Fibroblast of upper back skin (primary cell): ENCODE data around the gene RPGRIP1L.

Experiments
- DNase-seq: peaks from one replicate; pipeline ENCODE4 v3.0.0-alpha.2; 2013

RPGRIP1L gene

GRCh38 chr16:53598511-53599275 lies 105.0 kb downstream of the RPGRIP1L start:
- peak; percentile 47 for DNase-seq

DNA sequence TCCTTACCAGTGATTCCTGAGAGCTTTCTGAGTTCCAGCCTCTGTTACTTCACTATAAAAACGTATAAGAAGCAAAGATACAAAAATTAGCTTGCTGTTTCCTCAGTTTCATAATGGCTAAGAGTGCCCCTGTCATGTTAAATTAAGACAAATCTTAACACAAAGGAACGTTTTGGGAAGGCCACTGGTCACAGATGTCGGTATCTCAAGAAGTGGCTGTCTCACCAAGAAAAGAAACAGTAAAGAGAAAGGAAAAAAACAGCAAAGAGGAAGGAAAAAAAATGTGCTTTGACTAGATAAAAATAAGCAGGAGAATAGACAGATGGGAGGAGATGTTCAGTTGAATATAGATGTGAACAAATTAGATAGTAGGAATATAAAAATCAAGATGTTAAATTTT lies 105.9 kb downstream of the RPGRIP1L start:
- no peak for DNase-seq

GRCh38 chr16:53588081-53588648 lies 115.5 kb downstream of the RPGRIP1L start:
- no peak for DNase-seq

GRCh38 chr16:53583401-53583800 lies 120.3 kb downstream of the RPGRIP1L start:
- DNase-seq: peak; percentile 97

- no peak for DNase-seq
Observed at GRCh38 chr16:53581784-53582183, 121.9 kb downstream of the RPGRIP1L start.

GRCh38 chr16:53580038-53580802 lies 123.4 kb downstream of the RPGRIP1L start:
- DNase-seq: no peak

DNA sequence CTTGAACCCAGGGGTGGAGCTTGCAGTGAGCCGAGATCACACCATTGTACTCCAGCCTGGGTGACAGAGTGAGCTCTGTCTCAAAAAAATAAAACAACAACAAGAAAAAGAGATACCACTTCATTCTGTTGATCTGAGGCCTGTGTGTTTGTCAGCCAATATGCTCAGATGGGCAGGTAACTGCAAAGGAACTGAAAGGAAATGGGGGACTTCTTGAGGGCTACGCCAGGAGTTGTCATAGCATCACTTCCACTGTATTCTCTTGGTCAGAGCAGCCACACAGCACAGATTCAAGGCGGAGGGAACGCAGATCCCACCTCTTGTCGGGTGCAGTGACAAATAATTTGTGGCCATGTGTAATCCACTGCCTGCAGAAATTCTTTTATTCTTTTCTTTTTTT lies 126.8 kb downstream of the RPGRIP1L start:
- no peak for DNase-seq

DNA sequence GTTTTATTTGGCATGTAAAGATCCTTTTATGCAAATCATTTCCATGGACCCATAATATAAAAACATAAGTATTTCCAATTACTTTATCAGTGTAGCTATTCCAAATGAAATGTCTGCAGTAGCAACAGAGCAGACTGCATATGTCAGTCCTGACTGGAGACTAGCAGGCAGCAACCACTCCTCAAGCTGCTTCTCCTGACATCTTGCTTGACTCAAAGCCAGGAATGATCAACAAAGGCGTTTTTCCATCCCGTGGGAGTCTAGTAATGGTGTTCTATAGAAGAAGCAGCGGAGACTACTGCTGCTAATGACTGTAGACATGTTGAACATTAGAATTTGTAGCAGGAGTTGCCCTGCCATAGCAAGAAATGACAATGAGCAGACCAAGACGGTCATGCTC lies 127.4 kb downstream of the RPGRIP1L start:
- DNase-seq: no peak

GRCh38 chr16:53571763-53572162 lies 131.9 kb downstream of the RPGRIP1L start:
- DNase-seq: no peak

DNA sequence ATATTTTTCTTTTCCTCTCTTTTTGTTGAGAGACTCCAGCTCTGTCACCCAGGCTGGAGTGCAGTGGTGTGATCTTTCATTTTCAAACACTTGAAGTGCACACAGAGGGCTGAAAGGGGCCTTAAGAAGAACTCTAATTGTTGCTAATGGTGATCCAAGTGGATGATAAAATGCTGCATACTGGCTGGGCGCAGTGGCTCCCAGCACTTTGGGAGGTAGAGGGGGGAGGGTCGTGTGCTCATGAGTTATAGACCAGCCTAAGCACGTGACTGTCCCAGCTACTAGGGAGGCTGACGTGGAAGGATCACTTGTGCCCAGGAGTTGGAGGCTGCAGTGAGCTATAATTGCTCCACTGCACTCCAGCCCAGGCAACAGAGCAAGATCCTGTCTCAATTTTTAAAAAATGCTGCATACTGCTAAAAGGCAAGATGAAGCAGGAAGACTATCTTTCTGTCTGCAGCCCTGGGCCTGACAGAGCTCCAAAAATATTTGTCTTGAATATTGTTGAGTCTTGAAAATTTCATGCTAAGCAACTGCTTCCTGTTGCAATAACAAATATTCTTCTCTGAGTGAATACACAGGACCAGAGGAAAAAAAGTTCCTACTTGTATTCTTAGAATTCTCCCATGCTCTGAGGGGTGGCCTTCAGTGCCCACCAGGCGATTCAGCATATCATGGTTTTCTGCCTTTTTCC lies 137.0 kb downstream of the RPGRIP1L start:
- no peak for DNase-seq

DNA sequence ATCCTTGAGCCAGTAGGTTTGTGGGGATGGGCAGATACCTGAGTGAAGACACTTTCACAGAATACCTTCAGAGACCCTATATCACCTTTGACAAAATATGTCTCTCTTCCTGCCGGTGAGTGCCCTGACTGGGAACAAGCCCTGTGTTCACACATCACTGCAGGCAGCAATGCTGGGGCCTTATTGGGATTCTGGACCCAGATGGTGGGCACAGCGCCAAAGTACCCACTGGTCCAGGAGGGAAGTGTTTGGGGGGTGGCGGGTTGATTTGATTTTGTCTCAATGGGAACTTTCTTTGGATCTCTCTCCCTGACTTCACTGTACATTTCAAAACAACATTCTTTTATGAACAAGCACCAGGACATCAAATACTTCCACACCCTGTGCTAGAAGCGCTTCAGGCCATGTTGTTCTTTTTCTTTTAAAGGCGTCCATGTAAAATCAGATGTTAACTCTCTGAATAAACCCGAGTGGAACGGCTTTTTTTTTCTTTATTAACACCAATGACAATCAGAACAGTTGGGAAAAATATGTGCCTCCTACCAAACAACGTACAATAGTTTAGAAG lies 138.3 kb downstream of the RPGRIP1L start:
- DNase-seq: peak; percentile 30

GRCh38 chr16:53563426-53563825 lies 140.2 kb downstream of the RPGRIP1L start:
- DNase-seq: no peak

GRCh38 chr16:53561101-53561888 lies 142.4 kb downstream of the RPGRIP1L start:
- DNase-seq: no peak

DNA sequence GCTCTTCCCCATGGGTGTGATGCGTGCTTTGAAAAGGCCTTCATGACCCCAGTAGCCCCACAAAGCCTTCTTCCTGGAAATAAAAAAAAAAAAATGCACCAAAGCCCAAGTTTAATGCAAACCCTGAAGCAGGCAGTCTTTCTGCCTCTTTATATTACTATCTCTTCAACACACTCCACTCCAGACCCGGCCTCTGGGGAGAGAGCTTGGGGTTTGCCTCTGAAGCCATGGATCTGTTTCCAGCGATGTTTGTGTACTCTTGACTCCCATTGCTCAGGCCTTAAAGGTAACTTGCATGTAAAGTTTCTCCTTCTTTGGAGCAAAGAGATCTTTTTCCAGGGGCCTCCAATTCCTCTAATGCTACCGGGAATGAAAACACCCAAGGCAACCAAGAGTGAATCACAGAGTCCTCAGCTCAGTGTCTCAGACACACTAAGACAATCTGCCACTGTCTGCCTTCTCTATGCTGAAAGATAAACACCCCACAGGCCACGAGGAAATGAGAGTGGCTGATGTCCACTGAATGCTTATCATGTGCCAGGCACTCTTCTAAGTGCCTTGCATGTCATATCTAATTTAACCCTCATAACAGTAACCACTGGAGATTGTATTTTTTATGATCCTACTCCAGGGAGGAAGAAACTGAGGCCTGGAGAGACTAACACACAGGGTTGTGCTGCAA lies 144.2 kb downstream of the RPGRIP1L start:
- DNase-seq: no peak

- DNase-seq: no peak
Observed at GRCh38 chr16:53558710-53559109, 144.9 kb downstream of the RPGRIP1L start.

GRCh38 chr16:53556521-53556920 lies 147.1 kb downstream of the RPGRIP1L start:
- no peak for DNase-seq

DNA sequence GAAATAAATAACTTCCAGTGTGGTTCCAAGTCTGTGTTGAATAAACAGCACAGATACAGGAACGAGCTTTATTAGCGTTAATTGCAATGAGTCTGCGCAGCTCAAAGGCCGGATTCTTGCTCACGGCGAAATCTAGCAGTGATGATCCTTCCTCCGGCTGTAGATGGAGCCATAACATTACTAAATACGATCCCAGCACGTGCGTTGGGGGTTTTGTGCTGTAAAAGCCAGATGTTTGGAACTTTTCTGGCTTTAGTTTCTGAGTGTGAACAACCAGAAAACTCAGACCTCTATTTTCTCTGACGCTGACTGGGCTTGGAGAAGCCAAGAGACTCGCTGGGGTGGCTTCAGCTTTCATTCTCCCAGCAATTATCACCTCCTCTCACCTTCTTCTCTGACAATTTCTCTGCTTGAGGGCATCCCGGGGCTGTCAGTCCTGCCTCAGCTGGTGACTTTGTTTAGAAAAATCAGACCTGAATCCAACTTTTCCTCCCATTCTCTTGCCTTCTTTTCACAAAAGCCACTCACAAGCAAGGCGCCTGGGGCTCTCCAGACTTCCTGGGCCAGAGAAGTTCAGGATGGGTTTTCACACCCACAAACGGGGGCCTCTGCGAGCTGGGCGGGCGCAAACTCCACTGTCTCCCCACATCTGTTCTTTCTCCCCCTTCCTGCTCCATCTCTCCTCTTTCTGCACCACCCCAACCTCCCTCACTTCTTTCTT lies 153.5 kb downstream of the RPGRIP1L start:
- DNase-seq: peak; percentile 90
